Measurements from ENCODE around the gene GAS1.

DNA sequence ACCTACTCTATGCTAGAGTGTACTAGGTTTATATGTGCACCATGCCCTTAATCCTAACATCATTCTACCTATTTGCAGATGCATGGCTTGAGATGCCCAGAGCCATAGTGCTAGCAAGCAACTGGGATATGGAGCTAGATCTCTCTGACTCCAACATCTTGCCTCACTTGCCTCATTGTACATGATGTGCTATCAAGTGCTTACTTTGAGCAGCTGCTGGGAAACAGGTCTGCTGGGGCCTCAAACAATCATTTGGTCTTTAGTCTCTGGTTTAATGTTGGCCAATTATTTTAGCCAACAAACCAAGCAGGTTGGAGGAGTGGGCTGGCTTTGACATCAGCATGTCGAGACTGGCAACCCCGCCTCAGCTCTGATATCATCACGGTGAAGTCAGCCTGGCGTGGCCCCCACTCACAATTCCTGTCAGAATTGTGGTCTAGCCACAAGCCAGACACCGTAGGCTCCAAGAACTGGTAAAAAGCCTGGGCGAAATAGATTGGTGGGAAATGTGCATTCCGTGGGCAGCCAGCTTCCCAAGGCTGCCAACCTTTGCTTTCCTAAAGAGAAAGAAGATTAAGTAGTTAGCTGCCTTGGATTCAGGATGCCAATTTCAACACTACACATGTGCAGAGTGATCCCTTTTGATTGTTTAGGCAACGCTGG lies 21.1 kb upstream of the GAS1 start:
- TF ChIP-seq, protein P1, sequence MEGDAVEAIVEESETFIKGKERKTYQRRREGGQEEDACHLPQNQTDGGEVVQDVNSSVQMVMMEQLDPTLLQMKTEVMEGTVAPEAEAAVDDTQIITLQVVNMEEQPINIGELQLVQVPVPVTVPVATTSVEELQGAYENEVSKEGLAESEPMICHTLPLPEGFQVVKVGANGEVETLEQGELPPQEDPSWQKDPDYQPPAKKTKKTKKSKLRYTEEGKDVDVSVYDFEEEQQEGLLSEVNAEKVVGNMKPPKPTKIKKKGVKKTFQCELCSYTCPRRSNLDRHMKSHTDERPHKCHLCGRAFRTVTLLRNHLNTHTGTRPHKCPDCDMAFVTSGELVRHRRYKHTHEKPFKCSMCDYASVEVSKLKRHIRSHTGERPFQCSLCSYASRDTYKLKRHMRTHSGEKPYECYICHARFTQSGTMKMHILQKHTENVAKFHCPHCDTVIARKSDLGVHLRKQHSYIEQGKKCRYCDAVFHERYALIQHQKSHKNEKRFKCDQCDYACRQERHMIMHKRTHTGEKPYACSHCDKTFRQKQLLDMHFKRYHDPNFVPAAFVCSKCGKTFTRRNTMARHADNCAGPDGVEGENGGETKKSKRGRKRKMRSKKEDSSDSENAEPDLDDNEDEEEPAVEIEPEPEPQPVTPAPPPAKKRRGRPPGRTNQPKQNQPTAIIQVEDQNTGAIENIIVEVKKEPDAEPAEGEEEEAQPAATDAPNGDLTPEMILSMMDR (IDR thresholded peaks at IDR 0.05): no peak
- TF ChIP-seq POLR2A (IDR thresholded peaks at IDR 0.05) (no peak), POLR2AphosphoS5 (IDR thresholded peaks at IDR 0.05) (no peak)
